Right hindlimb (tissue), 1 donor: ENCODE measurements around the gene SNN.

Experiments
- DNase-seq: peaks from one replicate; pipeline ENCODE4 v3.0.0-alpha.2; 2018

Gene SNN

GRCh38 chr16:11635679-11636171 lies 32.5 kb upstream of the SNN start:
- no peak for DNase-seq

- no peak for DNase-seq
Observed at GRCh38 chr16:11636172-11636721, 32.0 kb upstream of the SNN start.

- no peak for DNase-seq
Observed at GRCh38 chr16:11637320-11637719, 30.9 kb upstream of the SNN start.

- DNase-seq: no peak
Observed at GRCh38 chr16:11638140-11638539, 30.1 kb upstream of the SNN start.

- no peak for DNase-seq
Observed at GRCh38 chr16:11639008-11639562, 29.2 kb upstream of the SNN start.

GRCh38 chr16:11639925-11640899 lies 28.0 kb upstream of the SNN start:
- peak; percentile 84 for DNase-seq

- peak; percentile 47 for DNase-seq
Observed at GRCh38 chr16:11640987-11641817, 27.1 kb upstream of the SNN start.

- DNase-seq: no peak
Observed at GRCh38 chr16:11642765-11643116, 25.5 kb upstream of the SNN start.

- no peak for DNase-seq
Observed at GRCh38 chr16:11649276-11649675, 19.0 kb upstream of the SNN start.

- DNase-seq: no peak
Observed at GRCh38 chr16:11650641-11651591, 17.3 kb upstream of the SNN start.

GRCh38 chr16:11651796-11652195 lies 16.5 kb upstream of the SNN start:
- DNase-seq: no peak

- no peak for DNase-seq
Observed at GRCh38 chr16:11655655-11656054, 12.6 kb upstream of the SNN start.

GRCh38 chr16:11657556-11657955 lies 10.7 kb upstream of the SNN start:
- no peak for DNase-seq

- DNase-seq: no peak
Observed at GRCh38 chr16:11658896-11659708, 9.2 kb upstream of the SNN start.

- DNase-seq: no peak
Observed at GRCh38 chr16:11660565-11660964, 7.7 kb upstream of the SNN start.

GRCh38 chr16:11662582-11662981 lies 5.7 kb upstream of the SNN start:
- no peak for DNase-seq

- no peak for DNase-seq
Observed at GRCh38 chr16:11665071-11665491, 3.2 kb upstream of the SNN start.

GRCh38 chr16:11666103-11667055 lies 1.9 kb upstream of the SNN start:
- no peak for DNase-seq

GRCh38 chr16:11667221-11667823 lies 933 bp upstream of the SNN start:
- DNase-seq: no peak
